HG03108 (cell line): Measurements from ENCODE around the gene ASB11.
"Not testable (repeated sequence)": the region's sequence is repeated elsewhere in the genome, so short reads cannot be mapped to it uniquely, and the experiment has no call there.

Source experiments
- ATAC-seq: cut with Tn5 transposase; IDR thresholded peaks from one replicate; pipeline ENCODE4 v1.9.1; 2021; ENCODE audit warnings: moderate library complexity; ENCODE audit not compliant: unreplicated experiment

Gene ASB11

DNA sequence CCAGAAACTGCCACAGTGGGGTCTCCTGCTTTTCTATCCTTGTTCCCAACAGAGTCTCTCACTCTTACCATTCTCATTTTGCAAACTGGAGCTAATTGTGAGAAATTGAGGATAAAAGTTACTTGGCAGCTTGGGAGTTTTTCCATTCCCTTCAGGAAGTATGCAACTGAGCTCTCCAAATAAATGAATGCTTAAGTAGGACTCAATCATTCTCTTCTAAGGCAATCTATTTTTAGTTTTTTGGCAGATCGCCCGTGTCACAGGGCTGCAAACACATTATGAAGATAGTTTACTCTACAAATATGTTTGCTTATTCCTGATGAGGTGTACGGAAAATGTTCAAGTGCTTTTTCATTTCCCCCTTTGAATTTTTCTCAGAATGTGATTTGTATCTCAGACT is 5.3 kb downstream of the ASB11 start:
- no peak for ATAC-seq

DNA sequence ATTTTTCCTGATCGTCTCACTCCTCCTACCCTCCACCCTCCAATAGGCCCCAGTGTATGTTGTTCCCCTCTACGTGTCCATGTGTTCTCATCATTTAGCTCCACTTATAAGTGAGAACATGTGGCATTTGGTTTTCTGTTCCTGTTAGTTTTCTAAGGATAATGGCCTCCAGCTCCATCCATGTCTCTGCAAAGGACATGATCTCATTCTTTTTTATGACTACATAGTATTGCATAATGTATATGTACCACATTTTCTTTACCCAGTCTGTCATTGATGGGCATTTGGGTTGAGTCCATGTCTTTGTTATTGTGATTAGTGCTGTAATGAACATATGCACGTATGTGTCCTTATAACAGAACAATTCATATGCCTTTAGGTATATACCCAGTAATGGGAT is 9.5 kb downstream of the ASB11 start:
- not testable (repeated sequence) for ATAC-seq

DNA sequence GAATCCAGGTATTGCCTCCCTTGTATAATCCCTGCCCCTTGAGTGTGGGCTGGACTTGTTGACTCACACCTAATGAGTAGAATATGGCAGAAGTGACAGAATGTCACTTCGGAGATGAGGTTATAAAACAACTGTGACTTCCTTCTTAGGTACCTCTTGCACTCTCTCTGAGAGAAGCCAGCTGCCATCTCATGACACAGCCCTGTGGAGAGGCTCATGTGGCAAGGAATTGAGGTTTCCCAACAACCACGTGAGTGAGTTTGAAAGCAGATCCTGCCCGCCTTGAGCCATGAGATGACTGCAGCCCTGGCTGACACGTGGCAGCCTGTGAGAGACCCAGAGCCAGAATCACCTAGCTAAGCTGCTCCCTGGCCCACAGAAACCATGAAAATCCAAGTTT is 13.5 kb downstream of the ASB11 start:
- ATAC-seq, result no peak

DNA sequence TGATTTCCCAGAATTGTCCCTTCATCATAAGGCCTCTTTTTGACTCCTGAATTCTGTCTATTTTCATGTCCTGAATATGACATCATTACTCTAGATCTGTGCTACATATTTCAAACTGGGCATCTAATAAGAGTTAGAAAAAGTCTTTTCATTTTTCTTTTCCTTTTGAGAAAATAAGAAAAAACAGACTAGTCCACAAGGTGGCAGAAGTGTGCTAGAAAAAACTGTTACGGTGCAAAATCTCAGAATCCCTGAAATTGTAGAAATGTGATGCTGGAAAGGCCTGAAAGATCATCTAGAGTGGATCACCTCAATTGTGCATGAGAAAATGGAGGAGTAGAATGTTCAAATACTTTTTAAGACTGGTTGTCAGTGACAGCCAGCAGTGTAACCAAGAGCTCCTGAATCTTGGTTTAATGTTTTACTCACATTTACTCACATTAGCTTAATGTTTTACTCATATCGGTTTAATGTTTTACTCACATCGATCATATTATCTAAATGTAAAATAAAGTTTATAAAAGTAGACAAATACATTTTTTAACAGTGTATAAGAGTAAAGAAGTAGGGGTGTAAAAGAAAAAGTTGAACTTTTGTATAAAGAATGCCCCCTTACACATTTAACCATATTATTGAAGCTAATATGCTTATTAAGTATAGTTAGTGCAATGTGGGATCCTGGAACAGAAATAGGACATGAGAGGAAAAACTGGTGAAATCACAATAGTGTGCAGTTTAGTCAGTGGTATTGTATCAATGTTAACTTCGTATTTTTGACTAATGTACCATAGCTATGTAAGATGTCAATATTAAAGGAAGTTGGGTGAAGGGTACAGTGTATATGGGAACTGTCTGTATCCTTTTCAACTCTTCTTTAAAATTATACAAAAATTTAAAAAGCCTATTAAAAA is 15.2 kb downstream of the ASB11 start:
- ATAC-seq, result no peak

DNA sequence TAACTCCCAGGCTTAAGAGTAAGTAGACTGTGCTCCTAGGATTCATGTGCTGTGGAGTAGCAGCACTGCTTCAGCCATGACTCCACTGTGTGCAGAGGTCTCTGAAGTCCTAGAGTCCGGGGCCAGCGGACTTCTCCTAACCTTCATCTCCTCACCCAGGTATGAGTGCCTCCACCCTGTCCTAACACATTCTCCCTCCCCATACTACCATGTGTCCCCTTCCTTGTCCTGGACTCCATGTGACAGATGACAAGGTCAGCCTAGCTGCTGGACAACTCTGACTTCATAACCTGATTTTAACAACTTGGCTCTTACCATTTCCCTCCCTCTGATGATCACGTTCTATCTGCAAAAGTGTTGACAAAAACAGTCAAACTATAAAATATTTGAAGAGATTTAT is 16.7 kb downstream of the ASB11 start:
- no peak for ATAC-seq

DNA sequence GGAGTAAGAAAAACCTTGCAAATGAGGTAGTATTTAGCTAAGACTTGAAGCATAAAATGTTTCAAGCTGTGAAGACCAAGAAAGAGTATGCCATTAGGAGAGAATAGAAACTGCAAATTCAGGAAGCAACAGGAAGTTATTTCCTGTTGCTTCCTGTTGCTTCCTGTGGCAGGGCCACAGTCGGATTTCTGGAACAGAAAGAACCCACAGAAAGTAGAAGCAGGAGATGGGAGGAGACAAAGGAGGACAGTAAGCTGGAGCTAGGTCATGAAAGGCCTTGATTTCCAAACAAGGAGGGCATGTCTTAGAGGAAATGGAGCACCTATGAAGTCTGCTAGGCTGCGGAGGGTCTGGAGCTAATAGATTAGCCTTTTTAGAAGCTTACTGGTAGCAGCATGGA is 17.2 kb downstream of the ASB11 start:
- no peak for ATAC-seq

DNA sequence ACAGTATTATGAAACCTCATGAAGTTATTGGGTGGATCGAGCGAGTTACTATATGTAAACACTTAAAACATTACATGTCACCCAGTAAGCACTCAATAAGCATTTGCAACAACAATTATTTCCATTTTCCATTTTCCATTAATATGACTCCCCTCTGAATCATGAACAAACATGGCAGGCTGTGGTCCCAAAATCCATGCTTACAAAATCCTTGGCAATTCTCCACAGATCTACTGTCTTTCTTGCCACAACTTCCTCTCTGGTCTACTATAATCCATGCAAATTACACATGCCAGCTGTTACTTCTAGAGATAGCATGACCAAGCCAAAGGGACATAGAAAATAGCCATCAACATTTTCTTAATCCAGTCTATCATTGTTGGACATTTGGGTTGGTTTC is 22.0 kb downstream of the ASB11 start:
- no peak for ATAC-seq

DNA sequence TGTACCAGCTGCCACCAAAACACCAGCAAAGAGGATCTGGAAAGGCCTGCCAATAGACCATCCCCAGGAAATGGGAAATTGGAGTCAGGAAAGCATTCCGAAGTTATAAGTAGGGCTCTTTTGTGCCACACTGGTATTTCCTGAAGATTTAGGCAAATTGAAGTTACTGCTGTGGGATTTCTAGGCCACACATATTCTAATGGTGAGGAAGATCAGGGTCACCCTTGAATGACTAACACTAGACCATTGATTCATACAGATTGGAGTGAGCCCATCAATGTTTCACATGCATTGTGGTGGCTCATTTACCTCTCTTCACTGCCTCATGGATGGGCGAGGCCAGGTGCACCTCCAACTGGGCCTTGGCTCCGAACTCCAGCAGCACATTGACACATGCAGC is 22.6 kb downstream of the ASB11 start:
- ATAC-seq, result no peak

DNA sequence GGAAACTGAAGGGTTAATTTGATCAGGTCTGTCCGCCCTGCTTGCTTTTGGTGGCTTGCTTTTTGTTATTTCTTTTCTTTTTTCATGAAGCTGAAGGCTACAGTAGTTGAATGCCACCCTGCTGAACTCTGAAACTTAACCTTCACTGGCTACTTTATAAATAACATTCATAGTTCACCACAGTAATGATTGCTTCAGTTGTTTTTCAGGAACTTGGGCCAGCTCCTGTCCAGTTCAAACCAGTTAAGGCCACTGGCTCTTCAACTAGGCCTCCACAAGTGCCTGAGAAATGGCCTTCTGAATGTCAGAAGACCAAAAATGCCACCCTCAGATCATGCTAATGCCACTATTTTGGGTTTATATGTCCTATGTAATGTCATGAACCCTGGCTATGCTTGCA is 37.8 kb downstream of the ASB11 start:
- ATAC-seq, result no peak

DNA sequence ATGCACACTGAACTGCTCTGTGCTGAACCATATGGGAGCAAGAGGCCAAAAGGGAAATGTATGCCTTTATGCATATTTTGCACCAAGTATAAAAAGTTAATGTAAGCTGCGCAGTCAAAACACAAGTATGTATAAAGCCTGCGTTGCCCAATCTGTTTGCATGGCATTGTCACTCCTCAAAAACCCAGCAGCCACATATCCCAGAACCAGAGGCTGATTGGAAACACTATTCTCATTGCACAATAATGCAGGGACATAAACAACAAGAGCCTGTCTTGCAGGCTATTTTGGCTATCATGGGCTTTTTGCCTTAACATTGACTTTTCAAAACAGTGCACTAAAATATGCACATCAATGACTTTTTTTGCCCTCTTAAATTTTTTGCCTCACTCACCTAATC is 40.5 kb downstream of the ASB11 start:
- no peak for ATAC-seq

DNA sequence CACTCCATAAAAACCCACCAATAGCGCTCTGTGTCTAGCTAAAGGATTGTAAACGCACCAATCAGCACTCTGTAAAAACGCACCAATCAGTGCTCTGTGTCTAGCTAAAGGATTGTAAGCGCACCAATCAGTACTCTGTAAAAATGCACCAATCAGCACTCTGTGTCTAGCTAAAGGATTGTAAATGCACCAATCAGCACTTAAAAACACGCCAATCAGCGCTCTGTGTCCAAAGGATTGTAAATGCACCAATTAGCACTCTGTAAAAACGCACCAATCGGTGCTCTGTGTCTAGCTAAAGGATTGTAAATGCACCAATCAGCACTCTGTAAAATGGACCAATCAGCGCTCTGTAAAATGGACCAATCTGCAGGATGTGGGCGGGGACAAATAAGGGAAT is 42.2 kb downstream of the ASB11 start:
- ATAC-seq, result not testable (repeated sequence)

DNA sequence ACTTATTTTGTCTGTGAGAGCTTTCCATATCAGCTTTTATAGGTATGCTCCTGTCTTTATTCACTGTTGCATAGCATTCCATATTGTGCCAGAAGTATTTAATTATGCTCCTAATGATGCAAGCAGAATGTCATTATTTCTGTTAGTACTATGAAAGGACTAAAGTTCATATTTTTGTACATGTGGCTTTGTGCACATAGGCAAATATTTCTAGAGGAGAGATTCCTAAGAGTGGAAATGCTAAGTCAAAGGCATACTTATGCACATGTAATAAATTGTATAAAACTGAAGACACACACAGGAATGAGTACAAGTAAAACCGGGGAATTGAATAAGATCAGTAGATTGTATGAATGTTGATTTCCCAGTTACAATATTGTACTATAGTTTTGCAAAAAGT is 43.7 kb downstream of the ASB11 start:
- ATAC-seq, result no peak

DNA sequence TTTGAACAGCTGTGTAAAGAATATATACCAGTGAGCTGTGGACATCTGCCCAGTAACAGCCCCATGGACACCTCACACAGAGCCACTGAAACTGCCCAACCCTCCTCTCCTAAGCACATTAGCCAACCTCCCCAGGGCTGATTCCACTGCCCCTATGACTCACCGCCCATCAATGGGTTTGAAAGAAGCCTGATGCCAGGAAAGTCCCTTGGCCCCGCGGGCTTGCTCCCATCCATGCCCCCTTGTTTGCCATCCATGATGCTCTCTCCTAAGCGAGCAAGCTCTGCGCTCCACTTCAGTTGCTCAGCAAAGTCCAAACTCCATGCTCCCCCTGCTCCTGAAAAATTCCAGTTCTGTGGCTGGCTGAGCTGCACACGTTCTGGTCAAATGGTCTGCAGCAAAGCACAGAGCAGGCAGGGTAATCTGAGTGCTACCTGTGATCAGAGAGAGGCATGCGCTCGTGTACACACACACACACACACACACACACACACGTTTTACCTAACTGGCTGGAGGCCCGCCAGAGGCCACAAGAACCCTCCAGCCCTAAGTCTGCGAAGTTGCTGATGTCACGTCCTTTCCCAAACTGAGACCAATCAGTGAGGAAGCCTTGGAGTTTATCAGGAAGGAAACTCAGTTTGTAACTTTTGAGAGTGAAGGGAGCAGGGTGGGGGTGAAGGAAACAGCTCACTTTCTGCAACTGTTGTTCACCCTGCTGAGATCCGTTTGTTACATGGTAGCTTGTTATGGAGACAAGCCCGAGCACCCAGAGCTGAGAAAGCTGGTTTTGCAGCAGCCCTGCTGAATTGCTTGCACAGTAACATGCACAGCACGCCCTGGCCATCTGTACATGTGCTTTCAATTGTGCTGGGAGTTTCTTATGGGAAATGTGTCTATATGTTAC is 45.6 kb downstream of the ASB11 start, which contains the start of gene ASB9:
Gene ASB9 (minus strand): TSS at position 466 of the 904 bp plus-strand sequence. CDS start 209 bp downstream, at position 257.
- ATAC-seq, result no peak

DNA sequence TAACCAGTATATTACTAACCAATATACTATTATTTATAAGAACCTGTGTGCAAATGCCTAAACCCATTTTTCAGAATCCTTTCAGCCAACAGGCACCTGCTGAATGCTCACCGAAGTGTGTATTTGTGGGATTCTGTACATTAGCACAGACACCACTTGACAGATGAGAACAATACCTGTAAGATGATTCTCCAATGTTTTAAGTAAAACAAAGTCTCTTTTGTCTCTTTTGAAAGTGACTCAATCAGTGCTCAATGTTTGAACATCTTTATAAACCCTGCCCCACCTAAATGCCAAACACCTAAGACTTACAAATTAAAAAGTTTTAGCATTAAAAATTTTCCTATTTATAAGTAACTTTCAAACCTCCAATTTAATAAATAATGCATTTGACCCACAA is 46.3 kb downstream of the ASB11 start:
- no peak for ATAC-seq

DNA sequence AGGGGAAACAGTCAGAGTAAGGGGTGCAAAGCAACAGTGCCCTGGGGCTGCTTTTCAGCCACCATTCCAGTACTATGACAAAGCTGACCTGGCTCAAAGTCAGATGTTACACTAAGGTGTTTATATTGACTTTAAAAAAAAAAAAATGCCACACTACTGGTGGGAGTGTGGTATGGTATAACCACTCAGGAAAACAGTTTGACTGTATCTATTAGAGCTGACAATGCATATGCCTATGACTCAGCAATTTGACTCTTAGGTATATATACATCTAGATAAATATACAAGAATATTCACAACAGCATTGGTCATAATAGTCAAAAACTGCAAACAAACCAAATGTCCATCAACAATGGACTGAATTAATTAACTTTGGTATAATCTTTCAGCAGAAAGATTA is 60.6 kb downstream of the ASB11 start:
- no peak for ATAC-seq

DNA sequence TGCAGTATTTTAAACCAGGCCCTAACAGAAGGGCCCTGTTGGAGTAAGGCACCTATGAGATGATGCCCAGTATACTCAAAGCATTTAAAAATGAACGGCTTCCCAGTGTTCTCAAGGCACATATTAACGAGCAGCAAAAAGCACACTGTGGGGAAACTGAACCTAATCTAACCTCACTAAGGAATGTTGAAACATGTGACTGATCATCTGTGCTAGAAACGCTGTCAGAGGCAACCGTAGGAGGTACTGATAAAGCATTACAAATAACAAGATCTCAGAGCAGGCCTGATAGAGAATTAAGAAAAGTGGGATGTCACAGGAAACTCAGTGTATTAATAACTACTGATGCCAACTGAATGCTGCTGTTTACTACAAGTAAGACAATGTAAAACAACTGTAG is 69.5 kb downstream of the ASB11 start:
- ATAC-seq, result no peak

DNA sequence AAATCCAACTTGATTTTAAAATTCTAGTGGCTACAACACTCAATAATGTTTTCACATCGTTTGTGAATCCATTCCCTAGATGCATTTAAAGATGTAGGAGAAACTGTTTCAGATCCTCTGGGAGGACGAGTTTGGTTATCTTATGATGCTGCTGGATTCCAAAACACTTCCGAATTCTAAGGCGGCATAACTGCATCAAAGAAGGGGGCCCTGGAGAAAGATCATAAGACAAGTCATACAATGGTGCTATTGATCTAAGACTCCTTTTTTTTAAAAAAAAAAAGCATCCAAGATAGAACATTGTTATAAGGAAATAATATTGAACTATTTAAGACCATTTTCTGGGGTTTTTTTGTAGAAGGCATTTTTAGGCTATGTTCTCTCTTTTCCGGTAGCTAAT is 71.0 kb downstream of the ASB11 start:
- ATAC-seq, result no peak

DNA sequence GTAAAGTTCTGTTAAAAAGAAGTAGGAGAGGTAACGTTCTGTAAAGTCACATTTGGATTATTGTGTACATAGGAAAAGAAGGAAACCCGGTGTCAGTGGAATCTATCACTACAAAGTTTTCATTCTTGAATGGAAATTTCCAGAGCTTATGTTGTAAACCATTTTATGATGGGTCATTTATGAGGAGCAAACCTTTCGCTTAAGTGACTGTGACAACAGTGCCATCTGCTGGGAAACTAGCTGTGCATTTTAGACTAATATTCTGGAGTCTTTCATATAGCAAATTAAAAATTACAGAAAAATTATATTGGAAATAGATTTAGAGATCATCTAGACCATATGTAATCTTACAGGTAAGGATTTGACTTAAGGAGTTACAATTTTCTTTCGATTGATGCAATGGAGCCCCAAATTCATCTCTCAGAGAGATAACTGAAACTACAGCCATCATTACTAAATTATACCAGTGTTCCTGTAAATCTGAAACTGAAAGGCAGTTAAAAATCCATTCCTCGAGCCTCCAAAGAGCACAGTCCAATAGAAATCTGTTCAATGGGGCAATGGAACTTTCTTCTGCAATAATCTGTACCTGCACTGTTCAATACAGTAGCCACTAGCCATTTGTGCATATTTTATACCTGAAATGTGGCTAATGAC is 72.4 kb downstream of the ASB11 start:
- no peak for ATAC-seq

DNA sequence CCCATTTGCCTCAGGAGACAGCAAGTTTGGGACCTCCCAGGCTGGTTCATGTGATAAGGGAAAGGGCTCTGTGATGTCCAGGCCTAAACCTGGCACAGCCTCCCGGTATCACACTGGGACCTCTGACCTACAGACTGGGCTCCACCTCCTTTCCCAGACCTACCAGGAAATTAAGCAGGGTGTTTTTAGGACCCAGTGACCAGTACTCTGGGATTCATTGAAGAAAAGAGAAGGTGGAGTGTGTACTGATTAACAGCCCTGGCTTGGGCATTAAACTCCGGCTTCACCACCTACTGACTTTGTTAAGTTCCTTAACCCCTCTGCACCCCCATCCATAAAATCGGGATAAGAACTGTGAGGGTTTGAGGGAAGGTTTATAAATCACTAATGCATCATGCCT is 74.1 kb downstream of the ASB11 start:
- ATAC-seq, result no peak

DNA sequence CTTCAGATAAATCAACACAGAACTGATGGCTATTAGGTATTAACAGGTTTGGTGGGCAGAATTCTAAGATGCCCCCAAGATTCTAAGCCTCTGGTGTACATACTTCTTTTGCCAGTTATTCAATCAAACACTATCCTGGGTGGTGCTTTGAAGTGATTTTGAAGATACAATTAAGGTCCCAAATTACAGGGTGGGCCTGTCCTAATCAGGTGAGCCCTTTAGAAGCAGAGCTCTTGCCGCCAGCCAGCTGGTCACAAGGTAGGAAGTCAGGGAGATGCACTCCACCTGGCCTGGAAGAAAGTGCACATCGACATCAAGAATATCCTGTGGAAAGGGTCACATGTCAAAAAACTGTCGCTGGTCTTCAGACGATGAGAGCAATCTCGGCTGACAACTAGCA is 75.0 kb downstream of the ASB11 start:
- ATAC-seq, result no peak

DNA sequence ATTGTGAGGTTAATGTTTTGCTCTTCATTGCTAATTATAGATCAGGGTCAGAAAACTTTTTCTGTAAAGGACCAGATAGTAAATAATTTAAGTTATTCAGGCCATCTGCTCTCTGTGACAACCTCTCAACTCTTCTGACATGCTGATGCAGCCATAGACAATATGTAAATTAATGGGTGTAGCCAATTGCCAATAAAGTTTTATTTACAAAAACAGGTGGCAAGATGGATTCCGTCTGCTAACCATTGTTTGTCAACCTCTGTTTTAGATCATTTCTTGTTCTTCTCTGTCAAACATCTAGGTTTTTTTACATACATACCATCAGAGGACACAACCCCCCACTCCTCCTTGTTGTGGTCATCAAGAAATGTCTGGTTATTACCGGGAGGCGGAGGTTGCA is 79.3 kb downstream of the ASB11 start:
- no peak for ATAC-seq
